ENCODE data around the gene NCF2.

DNA sequence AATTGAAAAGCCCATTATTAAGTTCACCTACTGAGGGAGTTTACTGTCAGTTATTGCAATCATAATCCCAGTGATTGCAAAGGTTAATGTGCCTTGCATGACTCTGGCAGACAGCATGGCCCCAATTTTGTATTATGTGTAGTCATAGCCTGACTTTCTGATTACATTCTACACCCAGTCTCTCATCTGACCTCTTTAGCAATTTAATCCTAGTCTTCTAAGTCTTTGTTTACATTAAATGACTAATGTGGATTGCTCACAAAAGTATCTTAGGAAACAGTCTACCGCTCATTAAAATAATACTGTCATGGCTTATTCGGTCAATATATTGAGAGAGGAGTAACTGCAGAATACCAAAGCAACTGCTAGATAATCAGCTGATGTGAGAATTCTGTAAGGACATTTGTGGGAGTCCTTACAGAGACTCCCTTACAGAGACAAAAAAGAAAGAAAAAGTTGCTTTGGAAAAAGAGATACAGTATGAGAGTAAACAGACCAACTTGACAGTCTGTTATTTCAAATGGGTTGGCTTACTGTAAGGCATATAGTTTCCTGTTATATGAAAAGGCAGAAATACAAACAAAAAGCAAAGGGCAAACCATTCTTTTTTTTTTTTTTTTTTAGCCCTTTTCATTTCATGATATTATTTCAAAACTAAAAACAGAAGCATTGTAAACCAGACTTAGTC lies 75.1 kb downstream of the NCF2 start:
- TF ChIP-seq, protein P1, sequence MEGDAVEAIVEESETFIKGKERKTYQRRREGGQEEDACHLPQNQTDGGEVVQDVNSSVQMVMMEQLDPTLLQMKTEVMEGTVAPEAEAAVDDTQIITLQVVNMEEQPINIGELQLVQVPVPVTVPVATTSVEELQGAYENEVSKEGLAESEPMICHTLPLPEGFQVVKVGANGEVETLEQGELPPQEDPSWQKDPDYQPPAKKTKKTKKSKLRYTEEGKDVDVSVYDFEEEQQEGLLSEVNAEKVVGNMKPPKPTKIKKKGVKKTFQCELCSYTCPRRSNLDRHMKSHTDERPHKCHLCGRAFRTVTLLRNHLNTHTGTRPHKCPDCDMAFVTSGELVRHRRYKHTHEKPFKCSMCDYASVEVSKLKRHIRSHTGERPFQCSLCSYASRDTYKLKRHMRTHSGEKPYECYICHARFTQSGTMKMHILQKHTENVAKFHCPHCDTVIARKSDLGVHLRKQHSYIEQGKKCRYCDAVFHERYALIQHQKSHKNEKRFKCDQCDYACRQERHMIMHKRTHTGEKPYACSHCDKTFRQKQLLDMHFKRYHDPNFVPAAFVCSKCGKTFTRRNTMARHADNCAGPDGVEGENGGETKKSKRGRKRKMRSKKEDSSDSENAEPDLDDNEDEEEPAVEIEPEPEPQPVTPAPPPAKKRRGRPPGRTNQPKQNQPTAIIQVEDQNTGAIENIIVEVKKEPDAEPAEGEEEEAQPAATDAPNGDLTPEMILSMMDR (conservative IDR thresholded peaks at IDR 0.05; ENCODE audit: low read depth, low read length), result no peak
- no peak for TF ChIP-seq EZH2 (IDR thresholded peaks at IDR 0.05; ENCODE audit: low read length, unreplicated experiment)

Measured in PC-3 (cell line).